NCI-H2196 treated with DMSO at 0.1 percent for 48 hours (cell line): ENCODE results near the gene HSPB6.

Experiments used
- DNase-seq: peaks from one replicate; lab custom pipeline; 2025; ENCODE audit not compliant: unreplicated experiment; lab: John Stamatoyannopoulos, UW

HSPB6 gene

DNA sequence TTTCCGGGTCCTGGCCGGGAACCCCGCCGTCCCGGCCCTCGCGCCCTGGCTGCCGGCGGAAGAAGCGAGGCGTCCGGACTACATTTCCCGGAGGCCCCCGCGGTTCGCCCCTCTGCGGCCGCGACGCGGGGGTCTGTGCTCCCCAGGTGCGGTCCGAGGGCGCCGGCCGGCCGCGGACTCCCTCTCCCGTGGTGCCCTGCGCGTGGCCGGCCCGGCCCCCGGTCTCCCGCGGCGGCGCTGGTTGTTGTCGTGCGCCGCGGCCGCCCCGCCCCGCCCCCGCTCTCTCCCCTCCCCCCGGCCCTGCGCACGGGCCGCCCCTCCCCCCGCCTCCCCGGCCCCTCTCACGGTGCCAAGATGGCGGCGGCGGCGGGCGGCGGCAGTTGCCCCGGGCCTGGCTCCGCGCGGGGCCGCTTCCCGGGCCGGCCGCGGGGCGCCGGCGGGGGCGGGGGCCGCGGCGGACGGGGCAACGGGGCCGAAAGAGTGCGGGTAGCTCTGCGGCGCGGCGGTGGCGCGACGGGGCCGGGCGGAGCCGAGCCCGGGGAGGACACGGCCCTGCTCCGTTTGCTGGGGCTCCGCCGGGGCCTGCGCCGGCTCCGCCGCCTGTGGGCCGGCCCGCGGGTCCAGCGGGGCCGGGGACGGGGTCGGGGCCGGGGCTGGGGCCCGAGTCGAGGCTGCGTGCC is 39.0 kb downstream of the HSPB6 start, which contains the start of gene KMT2B:
Gene KMT2B (plus strand): TSS at position 339 of the 680 bp plus-strand sequence. CDS start 16 bp downstream, at position 355.
- peak; percentile 91 for DNase-seq

DNA sequence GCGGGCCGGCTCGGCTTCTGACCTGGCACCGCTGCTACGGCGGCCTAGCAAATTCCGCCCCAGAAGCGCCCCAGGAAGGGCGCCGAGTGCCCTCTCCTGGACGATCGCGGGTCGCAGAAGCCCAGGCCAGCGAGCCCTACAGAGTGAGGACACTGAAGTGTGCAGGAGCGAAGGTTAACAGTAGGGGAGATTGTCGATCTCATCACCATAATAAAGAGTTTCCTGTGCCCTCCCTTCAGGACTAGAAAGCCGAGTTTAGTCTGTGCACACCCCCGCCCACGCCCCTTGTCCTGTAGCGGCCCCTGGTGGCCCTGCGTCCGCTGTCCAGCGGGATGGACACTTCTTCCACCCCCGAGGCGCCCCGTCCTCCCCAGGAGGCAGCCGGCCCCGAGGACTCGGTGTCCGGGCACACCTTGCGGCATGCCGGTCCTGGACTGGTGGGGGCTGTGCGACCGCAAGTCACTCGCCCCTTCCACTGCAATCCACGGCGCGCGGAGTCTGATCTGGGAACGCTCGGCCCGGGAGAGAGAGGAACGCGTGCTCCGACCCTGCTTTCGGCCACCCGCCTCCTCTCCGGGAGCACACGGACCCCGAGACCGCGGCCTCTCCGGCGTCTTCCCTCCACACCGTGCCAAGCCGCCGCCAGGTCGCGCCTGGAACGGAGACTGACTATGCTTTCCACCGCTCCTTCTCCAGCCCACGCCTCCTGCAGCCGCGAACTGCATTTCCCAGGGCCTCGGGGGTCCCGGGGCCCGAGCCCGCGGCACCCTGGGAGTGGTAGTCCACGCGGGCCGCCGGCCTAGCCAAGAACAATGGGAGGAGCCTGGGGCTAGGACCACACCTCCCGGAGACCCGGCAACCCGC is 39.8 kb downstream of the HSPB6 start:
- peak; percentile 85 for DNase-seq

DNA sequence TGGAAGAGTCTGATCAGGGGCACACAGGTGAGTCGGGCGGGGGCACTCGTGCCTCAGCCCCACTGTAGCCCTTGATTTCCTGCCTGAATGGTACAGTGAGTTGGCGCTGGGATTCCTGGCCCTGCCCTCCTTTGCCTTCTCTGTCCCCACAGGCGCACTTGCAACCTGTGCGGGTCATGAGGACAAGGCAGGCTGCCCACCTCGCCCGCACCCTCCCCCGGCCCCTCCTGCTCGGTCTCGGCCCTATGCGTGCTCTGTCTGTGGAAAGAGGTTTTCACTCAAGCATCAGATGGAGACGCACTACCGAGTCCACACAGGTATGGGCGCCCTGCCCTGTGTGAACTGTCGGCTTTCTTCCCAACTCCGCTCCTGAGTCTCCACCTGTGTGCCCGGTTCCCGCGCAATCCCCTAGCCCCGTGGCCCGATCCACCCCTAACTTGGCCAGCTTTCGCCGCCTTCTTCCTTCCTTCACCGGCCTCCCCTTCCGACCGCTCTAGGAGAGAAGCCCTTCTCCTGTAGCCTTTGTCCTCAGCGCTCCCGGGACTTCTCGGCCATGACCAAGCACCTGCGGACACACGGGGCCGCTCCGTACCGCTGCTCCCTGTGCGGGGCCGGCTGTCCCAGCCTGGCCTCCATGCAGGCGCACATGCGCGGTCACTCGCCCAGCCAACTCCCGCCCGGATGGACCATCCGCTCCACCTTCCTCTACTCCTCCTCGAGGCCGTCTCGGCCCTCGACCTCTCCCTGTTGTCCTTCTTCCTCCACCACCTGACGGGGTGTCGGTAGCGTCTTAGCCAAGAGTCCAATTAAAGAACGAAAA is 40.6 kb downstream of the HSPB6 start:
- no peak for DNase-seq

DNA sequence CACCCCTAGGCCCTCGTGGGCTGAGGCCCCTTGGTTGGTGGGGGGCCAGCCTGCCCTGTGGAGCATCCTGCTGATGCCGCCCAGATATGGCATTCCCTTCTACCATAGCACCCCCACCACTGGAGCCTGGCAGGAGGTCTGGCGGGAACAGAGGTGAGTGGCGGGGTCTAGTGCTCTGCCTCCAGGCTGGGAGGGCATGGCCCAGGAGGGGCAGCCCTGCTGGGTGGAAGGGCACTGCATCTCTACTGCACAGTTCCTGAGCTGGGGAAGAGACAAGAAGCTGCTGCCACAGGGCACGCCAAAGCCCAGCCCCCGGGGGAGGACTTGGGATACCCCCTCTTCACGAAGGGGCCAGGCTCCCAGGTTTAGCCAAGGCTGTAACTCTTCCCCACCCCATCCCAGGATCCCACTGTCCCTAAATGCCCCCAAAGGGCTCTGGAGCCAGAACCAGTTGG is 41.4 kb downstream of the HSPB6 start:
- no peak for DNase-seq

DNA sequence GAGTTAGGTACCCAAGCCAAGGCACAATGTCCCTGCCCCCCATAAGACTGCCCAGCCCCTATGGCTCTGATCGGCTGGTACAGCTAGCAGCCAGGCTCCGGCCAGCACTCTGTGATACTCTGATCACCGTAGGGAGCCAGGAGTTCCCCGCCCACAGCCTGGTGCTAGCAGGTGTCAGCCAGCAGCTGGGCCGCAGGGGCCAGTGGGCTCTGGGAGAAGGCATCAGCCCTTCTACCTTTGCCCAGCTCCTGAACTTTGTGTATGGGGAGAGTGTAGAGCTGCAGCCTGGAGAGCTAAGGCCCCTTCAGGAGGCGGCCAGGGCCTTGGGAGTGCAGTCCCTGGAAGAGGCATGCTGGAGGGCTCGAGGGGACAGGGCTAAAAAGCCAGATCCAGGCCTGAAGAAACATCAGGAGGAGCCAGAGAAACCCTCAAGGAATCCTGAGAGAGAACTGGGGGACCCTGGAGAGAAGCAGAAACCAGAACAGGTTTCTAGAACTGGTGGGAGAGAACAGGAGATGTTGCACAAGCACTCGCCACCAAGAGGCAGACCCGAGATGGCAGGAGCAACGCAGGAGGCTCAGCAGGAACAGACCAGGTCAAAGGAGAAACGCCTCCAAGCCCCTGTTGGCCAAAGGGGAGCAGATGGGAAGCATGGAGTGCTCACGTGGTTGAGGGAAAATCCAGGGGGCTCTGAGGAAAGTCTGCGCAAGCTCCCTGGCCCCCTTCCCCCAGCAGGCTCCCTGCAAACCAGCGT is 42.1 kb downstream of the HSPB6 start:
- no peak for DNase-seq

- DNase-seq, result no peak
These were observed 42.8 kb downstream of the HSPB6 start for GRCh38 chr19:35713904-35714495.

DNA sequence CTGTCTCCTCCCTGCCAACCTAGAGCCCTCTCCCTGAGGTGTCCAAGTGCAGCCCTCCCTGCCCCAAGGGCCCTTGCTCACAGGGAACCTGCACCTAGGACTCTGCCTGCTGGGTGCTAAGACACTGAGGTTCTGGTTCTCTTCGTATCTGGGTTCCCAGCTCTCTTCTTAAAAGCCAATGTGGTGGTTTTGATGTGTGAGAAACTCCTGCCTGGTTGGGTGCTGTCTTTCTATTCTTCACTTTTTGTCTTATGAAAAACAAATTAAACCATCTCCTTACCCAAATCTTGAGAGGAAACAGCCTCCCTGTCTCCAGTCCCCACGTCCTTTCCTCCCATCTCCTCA is 43.4 kb downstream of the HSPB6 start:
- no peak for DNase-seq

- no peak for DNase-seq
These were observed 44.0 kb downstream of the HSPB6 start for GRCh38 chr19:35712567-35713505.

DNA sequence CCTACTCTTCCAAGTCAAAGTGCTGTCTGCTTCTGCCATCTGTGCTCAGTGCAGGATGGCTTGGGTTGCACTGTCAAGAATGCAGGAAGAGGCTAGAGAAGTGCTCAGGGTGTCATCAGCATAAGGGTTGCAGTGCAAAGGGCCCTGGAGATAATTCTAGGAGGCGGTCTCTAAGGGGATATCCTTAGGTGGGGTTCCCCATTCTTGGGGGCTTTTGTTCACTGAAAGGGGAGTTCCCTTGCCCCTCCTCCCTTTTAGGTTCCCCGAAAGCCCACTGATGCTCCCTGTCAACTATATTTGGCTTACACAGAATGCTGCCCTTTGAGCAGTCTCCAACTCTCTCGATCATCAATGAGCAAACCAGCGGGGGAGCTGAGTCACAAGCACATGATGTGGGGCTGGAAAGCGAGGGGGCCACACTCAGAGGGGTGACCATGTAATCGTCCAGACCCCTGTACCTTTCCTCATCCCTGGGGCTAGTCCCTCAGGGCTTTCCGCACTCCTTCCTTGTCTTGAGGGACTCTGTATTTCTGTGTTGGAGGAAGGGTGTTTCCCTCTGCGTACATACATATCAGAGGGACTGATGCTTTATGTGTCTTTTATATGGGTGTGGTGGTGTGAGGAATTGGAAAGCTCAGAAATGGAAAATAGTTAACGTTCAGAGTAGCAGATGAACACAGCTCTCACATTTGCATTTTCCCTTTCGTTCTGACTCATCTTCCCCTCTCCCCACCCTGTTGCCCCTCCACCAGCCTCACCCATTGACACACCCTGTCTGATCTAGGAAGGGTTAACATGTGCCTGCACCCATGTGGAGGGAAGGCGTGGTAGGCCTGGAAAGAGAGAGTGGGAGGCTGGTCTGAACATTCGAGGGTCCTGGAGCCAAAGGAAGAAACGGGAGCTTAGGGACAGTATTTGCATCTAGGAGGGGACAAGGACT is 45.8 kb downstream of the HSPB6 start:
- DNase-seq, result no peak

DNA sequence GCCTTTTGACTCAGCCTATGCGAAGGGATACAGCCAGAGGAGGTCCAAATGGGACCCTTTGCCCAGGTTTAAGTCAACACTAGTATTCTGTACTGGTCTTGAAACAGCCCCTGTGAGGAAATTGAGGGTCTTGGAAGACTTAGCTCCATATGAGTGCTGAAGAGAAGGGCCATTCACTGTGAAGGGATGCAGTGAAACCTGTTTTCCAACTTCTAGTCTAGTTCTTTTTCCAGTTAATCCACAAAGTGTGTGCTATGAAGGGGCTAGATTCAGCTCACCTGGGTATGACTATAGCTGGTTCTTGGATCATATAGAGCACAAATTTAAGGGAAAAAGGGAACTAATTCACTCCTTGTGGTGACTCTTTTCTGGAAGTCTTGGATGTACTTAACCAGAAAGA is 48.4 kb downstream of the HSPB6 start:
- no peak for DNase-seq
